Ishikawa (cell line): ENCODE data around the gene RAD51B.

Experiments
- CEBPB ChIP-seq: IDR thresholded peaks from 2 replicates; pipeline ENCODE4 v1.6.1; 2012
- CREB1 ChIP-seq: IDR thresholded peaks from 2 replicates; pipeline ENCODE4 v1.6.1; 2012; ENCODE audit warnings: low read depth
- EGR1 ChIP-seq: IDR thresholded peaks from 2 replicates; pipeline ENCODE4 v1.6.1; 2012
- EP300 ChIP-seq: IDR thresholded peaks from 2 replicates; pipeline ENCODE4 v1.6.1; 2012; ENCODE audit warnings: borderline replicate concordance
- TAF1 ChIP-seq: IDR thresholded peaks from 2 replicates; pipeline ENCODE4 v1.6.1; 2012; ENCODE audit warnings: low read depth, mild to moderate bottlenecking
- ZBTB7A ChIP-seq: IDR thresholded peaks from 2 replicates; pipeline ENCODE4 v1.6.1; 2012; ENCODE audit warnings: low read depth
- TF ChIP-seq, protein P1 (sequence below): IDR thresholded peaks from 2 replicates; pipeline ENCODE4 v1.6.1; 2012
- TF ChIP-seq, protein P2 (sequence below): IDR thresholded peaks from 2 replicates; pipeline ENCODE4 v1.6.1; 2012; ENCODE audit warnings: low read depth, mild to moderate bottlenecking

DNA sequence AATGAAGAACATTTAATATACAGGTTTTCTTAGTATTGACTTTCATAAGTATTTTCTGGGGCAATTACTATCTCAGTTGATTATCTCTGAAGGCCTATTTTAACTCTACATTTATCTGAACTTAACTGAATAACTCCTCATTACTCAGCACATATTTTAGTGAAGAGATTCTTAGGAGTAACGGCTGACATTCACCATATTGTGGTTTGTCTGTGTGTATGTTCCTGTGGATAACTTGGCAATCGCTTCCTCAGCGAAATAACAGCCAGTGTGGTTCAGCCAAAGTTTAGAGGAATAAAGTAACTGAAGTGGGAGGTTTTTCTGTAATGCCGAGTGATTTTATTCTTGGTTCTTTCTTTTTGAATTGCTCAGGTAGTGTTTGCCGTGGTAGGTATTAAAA lies 168.0 kb downstream of the RAD51B start:
- TF ChIP-seq CREB1: no peak
- TF ChIP-seq TAF1: no peak
- TF ChIP-seq EP300: no peak
- TF ChIP-seq EGR1: no peak
- TF ChIP-seq, protein P1, sequence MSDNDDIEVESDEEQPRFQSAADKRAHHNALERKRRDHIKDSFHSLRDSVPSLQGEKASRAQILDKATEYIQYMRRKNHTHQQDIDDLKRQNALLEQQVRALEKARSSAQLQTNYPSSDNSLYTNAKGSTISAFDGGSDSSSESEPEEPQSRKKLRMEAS: no peak
- TF ChIP-seq, protein P2, sequence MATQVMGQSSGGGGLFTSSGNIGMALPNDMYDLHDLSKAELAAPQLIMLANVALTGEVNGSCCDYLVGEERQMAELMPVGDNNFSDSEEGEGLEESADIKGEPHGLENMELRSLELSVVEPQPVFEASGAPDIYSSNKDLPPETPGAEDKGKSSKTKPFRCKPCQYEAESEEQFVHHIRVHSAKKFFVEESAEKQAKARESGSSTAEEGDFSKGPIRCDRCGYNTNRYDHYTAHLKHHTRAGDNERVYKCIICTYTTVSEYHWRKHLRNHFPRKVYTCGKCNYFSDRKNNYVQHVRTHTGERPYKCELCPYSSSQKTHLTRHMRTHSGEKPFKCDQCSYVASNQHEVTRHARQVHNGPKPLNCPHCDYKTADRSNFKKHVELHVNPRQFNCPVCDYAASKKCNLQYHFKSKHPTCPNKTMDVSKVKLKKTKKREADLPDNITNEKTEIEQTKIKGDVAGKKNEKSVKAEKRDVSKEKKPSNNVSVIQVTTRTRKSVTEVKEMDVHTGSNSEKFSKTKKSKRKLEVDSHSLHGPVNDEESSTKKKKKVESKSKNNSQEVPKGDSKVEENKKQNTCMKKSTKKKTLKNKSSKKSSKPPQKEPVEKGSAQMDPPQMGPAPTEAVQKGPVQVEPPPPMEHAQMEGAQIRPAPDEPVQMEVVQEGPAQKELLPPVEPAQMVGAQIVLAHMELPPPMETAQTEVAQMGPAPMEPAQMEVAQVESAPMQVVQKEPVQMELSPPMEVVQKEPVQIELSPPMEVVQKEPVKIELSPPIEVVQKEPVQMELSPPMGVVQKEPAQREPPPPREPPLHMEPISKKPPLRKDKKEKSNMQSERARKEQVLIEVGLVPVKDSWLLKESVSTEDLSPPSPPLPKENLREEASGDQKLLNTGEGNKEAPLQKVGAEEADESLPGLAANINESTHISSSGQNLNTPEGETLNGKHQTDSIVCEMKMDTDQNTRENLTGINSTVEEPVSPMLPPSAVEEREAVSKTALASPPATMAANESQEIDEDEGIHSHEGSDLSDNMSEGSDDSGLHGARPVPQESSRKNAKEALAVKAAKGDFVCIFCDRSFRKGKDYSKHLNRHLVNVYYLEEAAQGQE: no peak
- TF ChIP-seq CEBPB: no peak
- TF ChIP-seq ZBTB7A: no peak
